ENCODE measurements around the gene ABCA9.

DNA sequence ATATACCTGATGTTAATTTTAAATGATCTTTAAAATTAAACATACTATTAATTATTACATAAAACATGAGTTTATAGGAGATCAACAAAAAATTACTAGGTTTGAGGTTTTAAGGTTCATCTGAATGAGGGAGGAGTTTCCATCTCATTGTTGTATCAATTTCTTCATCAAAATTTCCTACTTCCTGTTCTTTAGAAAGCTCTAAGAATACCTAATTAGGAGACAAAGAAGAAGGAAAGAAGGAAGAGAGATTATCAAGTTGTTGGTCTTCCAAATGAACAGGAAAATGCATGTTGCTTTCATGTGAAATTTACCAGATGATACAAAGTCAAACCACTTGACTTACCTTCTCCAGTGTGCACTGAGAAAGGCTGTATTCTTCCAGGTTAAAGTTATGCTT lies 18.1 kb upstream of the ABCA9 start:
- TF ChIP-seq, protein P1, sequence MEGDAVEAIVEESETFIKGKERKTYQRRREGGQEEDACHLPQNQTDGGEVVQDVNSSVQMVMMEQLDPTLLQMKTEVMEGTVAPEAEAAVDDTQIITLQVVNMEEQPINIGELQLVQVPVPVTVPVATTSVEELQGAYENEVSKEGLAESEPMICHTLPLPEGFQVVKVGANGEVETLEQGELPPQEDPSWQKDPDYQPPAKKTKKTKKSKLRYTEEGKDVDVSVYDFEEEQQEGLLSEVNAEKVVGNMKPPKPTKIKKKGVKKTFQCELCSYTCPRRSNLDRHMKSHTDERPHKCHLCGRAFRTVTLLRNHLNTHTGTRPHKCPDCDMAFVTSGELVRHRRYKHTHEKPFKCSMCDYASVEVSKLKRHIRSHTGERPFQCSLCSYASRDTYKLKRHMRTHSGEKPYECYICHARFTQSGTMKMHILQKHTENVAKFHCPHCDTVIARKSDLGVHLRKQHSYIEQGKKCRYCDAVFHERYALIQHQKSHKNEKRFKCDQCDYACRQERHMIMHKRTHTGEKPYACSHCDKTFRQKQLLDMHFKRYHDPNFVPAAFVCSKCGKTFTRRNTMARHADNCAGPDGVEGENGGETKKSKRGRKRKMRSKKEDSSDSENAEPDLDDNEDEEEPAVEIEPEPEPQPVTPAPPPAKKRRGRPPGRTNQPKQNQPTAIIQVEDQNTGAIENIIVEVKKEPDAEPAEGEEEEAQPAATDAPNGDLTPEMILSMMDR (conservative IDR thresholded peaks at IDR 0.05) = no peak
- no peak for TF ChIP-seq EZH2 (IDR thresholded peaks at IDR 0.05; ENCODE audit: low read depth)
